Measurements from ENCODE around the gene GTF2E1. TPM values are rescaled to one million over a fixed set of nuclear protein-coding genes. Genes with fewer than 3 reads are reported as not detected.
A peak's percentile ranks its signal among the peaks of the same experiment; 100 is the strongest.
"Not testable (repeated sequence)": the region's sequence is repeated elsewhere in the genome, so short reads cannot be mapped to it uniquely, and the experiment has no call there.

The GTF2E1 gene
- total and polyA plus RNA-seq, 2 donors (not counting 1 experiment from before 2014, with no cell fraction given), result 6.0 to 24.7 TPM

GRCh38 chr3:120753810-120754209 is 11.3 kb downstream of the GTF2E1 start:
- H4K20me1 ChIP-seq (ENCODE audit: control insufficient read depth, insufficient read depth, low read length, poor library complexity, severe bottlenecking), result peaks cover 5% of the 10 kb centered on the region
- no peak for ATAC-seq (ENCODE audit: low read depth)
- no peak overlapping the region for H3K27ac Mint-ChIP-seq
- ChIA-PET POLR2A (no interaction called here), CTCF (no interaction called here)
- peaks cover 4% of the 10 kb centered on the region for H3K9me3 Mint-ChIP-seq (ENCODE audit: insufficient read depth)
- intact Hi-C loops (cut with micrococcal nuclease), result no loop called here
- no peak overlapping the region for H3K4me3 ChIP-seq (ENCODE audit: control extremely low read depth in 1 of 5, extremely low read depth in 1 of 5, insufficient read depth in 1 of 5, low read depth in 2 of 5, low read length in 4 of 5)
- H3K4me3 Mint-ChIP-seq, result no peak overlapping the region
- peaks cover 8 to 24% of the 10 kb centered on the region in 2 experiments for H3K36me3 ChIP-seq (replicated peaks in 1 of 2; ENCODE audit: control extremely low read depth in 1 of 2, control insufficient read depth in 1 of 2, extremely low read depth in 1 of 2, insufficient read depth in 2 of 2, low read length in 1 of 2)
- H3K27me3 ChIP-seq (replicated peaks in 1 of 4; ENCODE audit: control extremely low read depth in 1 of 4, control insufficient read depth in 3 of 4, insufficient read depth in 4 of 4, low read length in 3 of 4), result no peaks in the 10 kb centered on the region
- H3K27ac ChIP-seq (ENCODE audit: low read length in 2 of 2), result peak overlapping the region in 1 of 2 donors; percentile 34
- peaks cover 70% of the 10 kb centered on the region for H3K79me2 ChIP-seq (ENCODE audit: control insufficient read depth, insufficient read depth, low read length)
- TF ChIP-seq EZH2 (IDR thresholded peaks at IDR 0.05; ENCODE audit: borderline replicate concordance, insufficient read depth, low read depth, low read length, poor library complexity, severe bottlenecking) (no peak), CTCF (IDR thresholded peaks at IDR 0.05) (no peak)
- no peaks in the 10 kb centered on the region for H3K27me3 Mint-ChIP-seq
- peaks cover 26% of the 10 kb centered on the region for H3K4me1 Mint-ChIP-seq
- no peak overlapping the region for H3K9ac ChIP-seq (ENCODE audit: low read length)
- H2AFZ ChIP-seq (ENCODE audit: insufficient read depth, low read depth, low read length, poor library complexity, severe bottlenecking), result no peak overlapping the region
- H3K4me1 ChIP-seq (ENCODE audit: control insufficient read depth in 2 of 2, insufficient read depth in 2 of 2, low read length in 2 of 2), result no peaks in the 10 kb centered on the region
- DNase-seq, result no peak
- no peaks in the 10 kb centered on the region for H3K9me3 ChIP-seq (ENCODE audit: control extremely low read depth in 1 of 3, control insufficient read depth in 2 of 3, insufficient read depth in 1 of 3, low read length in 2 of 3)
- H3K4me2 ChIP-seq (replicated peaks; ENCODE audit: low read depth, low read length, poor library complexity, severe bottlenecking), result no peak overlapping the region

GRCh38 chr3:120756061-120756460 is 13.5 kb downstream of the GTF2E1 start:
- no peaks in the 10 kb centered on the region for H3K27me3 Mint-ChIP-seq
- H3K27ac Mint-ChIP-seq, result no peak overlapping the region
- Histone ChIP-seq H3K27me3 (replicated peaks in 1 of 4; ENCODE audit: control extremely low read depth in 1 of 4, control insufficient read depth in 3 of 4, insufficient read depth in 4 of 4, low read length in 3 of 4) (no peaks in the 10 kb centered on the region), H3K9ac (ENCODE audit: low read length) (no peak overlapping the region), H3K27ac (ENCODE audit: low read length in 2 of 2) (no peak overlapping the region), H3K36me3 (replicated peaks in 1 of 2; ENCODE audit: control extremely low read depth in 1 of 2, control insufficient read depth in 1 of 2, extremely low read depth in 1 of 2, insufficient read depth in 2 of 2, low read length in 1 of 2) (peaks cover 7 to 15% of the 10 kb centered on the region in 2 experiments), H3K79me2 (ENCODE audit: control insufficient read depth, insufficient read depth, low read length) (peaks cover 66% of the 10 kb centered on the region), H4K20me1 (ENCODE audit: control insufficient read depth, insufficient read depth, low read length, poor library complexity, severe bottlenecking) (peaks cover 3% of the 10 kb centered on the region), H3K9me3 (ENCODE audit: control extremely low read depth in 1 of 3, control insufficient read depth in 2 of 3, insufficient read depth in 1 of 3, low read length in 2 of 3) (no peaks in the 10 kb centered on the region), H2AFZ (ENCODE audit: insufficient read depth, low read depth, low read length, poor library complexity, severe bottlenecking) (no peak overlapping the region), H3K4me3 (ENCODE audit: control extremely low read depth in 1 of 5, extremely low read depth in 1 of 5, insufficient read depth in 1 of 5, low read depth in 2 of 5, low read length in 4 of 5) (no peak overlapping the region), H3K4me1 (ENCODE audit: control insufficient read depth in 2 of 2, insufficient read depth in 2 of 2, low read length in 2 of 2) (no peaks in the 10 kb centered on the region), H3K4me2 (replicated peaks; ENCODE audit: low read depth, low read length, poor library complexity, severe bottlenecking) (no peak overlapping the region)
- WGBS (ENCODE audit: insufficient coverage), result 100% methylated on average over 2 of the region's 2 CpGs
- ChIA-PET CTCF (no interaction called here), POLR2A (no interaction called here)
- intact Hi-C loops (cut with micrococcal nuclease), result no loop called here
- peaks cover 32% of the 10 kb centered on the region for H3K4me1 Mint-ChIP-seq
- DNase-seq (no peak), ATAC-seq (ENCODE audit: low read depth) (no peak)
- TF ChIP-seq CTCF (IDR thresholded peaks at IDR 0.05), result no peak
- TF ChIP-seq EZH2 (IDR thresholded peaks at IDR 0.05; ENCODE audit: borderline replicate concordance, insufficient read depth, low read depth, low read length, poor library complexity, severe bottlenecking), result no peak
- peaks cover 4% of the 10 kb centered on the region for H3K9me3 Mint-ChIP-seq (ENCODE audit: insufficient read depth)
- H3K4me3 Mint-ChIP-seq, result no peak overlapping the region

DNA sequence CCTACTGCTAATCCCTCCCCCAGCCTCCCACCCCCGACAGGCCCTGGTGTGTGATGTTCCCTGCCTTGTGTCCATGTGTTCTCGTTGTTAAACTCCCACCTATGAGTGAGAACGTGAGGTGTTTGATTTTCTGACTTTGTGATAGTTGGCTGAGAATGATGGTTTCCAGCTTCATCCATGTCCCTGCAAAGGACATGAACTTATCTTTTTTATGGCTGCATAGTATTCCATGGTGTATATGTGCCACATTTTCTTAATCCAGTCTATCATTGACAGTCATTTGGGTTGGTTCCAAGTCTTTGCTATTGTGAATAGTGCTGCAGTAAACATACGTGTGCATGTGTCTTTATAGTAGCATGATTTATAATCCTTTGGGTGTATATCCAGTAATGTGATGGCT is 16.0 kb downstream of the GTF2E1 start:
- H3K4me2 ChIP-seq (replicated peaks; ENCODE audit: low read depth, low read length, poor library complexity, severe bottlenecking); ATAC-seq (ENCODE audit: low read depth); H3K9ac ChIP-seq (ENCODE audit: low read length); CTCF ChIA-PET; H3K36me3 ChIP-seq (replicated peaks in 1 of 2; ENCODE audit: control extremely low read depth in 1 of 2, control insufficient read depth in 1 of 2, extremely low read depth in 1 of 2, insufficient read depth in 2 of 2, low read length in 1 of 2); H3K27ac ChIP-seq (ENCODE audit: low read length in 2 of 2); H4K20me1 ChIP-seq (ENCODE audit: control insufficient read depth, insufficient read depth, low read length, poor library complexity, severe bottlenecking); DNase-seq; H3K27me3 Mint-ChIP-seq; H3K4me3 ChIP-seq (ENCODE audit: control extremely low read depth in 1 of 5, extremely low read depth in 1 of 5, insufficient read depth in 1 of 5, low read depth in 2 of 5, low read length in 4 of 5); H3K4me3 Mint-ChIP-seq; H3K27me3 ChIP-seq (replicated peaks in 1 of 4; ENCODE audit: control extremely low read depth in 1 of 4, control insufficient read depth in 3 of 4, insufficient read depth in 4 of 4, low read length in 3 of 4); H3K9me3 Mint-ChIP-seq (ENCODE audit: insufficient read depth); POLR2A ChIA-PET; H3K4me1 ChIP-seq (ENCODE audit: control insufficient read depth in 2 of 2, insufficient read depth in 2 of 2, low read length in 2 of 2); H3K27ac Mint-ChIP-seq; intact Hi-C loops (cut with micrococcal nuclease); H2AFZ ChIP-seq (ENCODE audit: insufficient read depth, low read depth, low read length, poor library complexity, severe bottlenecking); H3K9me3 ChIP-seq (ENCODE audit: control extremely low read depth in 1 of 3, control insufficient read depth in 2 of 3, insufficient read depth in 1 of 3, low read length in 2 of 3): not testable (repeated sequence)
- peaks cover 58% of the 10 kb centered on the region for H3K79me2 ChIP-seq (ENCODE audit: control insufficient read depth, insufficient read depth, low read length)
- WGBS (ENCODE audit: insufficient coverage), result 100% methylated on average over 3 of the region's 4 CpGs
- H3K4me1 Mint-ChIP-seq, result peaks cover 38% of the 10 kb centered on the region

Measured in B cell (primary cell).